ENCODE results near the gene MCRIP2.

The MCRIP2 gene

DNA sequence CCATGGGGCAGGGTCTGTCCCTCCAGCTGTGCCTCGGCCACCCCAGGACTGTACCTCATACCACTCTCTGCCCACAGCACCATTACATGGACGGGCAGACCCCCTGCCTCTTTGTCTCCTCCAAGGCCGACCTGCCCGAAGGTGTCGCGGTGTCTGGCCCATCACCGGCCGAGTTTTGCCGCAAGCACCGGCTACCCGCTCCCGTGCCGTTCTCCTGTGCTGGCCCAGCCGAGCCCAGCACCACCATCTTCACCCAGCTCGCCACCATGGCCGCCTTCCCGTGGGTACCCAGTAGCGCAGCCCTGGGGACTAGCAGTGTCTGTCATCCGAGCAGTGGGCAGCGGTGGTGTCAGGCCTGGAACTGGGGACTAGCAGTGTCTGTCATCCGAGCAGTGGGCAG is 31.2 kb downstream of the MCRIP2 start:
- no peak for DNase-seq

DNA sequence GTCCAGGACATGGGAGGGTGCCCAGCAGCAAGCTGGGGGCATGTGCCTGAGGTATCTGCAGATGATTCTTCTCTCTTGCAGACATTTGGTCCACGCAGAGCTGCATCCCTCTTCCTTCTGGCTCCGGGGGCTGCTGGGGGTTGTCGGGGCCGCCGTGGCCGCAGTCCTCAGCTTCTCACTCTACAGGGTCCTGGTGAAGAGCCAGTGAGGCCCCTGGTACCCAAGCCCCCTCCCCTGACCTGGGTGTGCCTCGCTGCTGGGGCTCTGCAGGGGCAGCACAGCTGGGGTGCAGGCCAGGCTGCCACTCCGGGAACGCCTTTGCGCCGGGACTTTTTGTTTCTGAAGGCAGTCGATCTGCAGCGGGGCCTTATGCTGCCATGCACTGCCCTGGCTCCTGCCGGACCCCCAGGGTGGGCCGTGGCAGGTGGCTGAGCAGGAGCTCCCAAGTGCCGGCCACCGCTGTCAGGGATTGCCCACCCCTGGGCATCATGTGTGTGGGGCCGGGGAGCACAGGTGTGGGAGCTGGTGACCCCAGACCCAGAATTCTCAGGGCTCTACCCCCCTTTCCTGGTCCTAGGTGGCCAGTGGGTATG is 31.9 kb downstream of the MCRIP2 start:
- DNase-seq: no peak

DNA sequence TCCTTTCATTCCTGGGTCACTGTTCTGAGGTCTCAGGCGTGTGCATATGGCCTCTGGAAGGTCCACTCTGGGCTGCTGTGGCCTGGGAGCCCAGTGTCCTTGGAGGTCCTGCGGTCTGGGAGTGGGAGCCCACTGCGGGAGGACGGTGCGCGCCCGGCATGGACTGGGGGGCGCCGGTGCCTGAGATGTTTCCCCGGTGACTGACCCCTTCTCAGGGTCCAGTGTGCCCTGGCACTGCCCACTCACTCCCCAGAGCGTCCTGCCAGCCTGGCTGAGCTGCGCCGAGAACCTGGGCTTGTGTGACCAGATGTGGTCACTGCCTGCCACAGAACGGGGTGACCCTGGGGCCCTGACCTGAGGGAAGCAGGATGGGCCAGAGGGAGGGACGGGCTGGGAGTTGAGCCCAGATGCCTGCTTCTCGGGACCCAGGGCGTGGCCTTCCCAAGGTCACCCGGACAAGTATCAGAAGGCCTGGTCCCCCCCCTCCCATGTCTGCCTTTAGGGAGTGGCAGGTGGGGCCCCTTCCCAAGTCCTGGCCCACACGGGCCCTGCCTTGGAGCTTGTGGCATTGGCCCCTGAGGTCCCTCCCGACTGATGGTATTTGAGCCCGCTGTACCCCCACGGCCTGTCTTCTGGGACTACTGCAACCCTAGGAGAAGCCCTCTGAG is 32.7 kb downstream of the MCRIP2 start:
- no peak for DNase-seq

DNA sequence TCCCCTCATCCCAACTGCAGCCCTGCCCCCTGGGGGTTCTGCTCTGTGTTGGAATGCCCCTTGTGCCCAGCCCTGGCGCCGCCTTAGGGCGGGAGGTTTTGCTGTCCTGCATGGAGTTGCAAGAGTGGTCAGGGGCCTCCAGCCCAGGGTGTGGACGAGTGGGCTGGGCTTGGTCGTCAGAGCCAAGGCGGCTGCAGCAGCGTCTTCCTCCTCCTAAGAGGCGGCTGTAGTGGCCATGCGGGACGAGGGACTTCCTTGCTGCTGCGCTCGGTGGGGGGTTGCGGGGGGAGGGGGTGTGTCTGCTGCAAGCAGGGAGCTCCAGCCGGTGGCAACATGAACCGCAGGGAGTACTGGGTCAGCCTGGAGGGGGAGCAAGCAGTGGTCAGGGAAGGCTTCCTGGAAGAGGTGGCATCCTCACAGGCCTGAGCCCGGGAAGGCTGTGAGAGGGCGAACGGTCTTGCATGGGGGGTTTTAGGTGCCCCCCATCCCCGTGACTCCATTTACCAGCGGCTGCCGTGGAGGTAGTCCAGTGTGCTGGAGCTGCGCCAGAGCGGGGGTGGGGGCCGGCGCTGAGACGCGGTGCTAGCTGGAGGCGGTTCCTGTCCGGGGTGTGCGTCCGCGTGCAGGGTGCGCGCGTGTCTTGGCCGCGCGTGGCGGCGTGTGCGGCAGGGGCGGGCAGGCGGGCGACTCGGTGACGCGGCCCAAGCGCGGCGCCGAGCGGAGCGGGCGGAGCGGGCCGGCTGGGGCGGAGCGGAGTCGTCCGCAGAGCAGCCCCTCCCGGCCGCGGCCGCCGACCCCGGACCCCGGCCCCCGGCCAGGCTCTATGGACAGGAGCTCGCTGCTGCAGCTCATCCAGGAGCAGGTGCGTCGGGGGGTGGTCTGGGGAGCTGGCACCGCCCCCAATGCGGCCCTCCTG is 33.6 kb downstream of the MCRIP2 start, which contains the start of gene RHBDL1:
Gene RHBDL1 (plus strand): TSS at position 704 of the 916 bp plus-strand sequence. CDS start 120 bp downstream, at position 824.
- DNase-seq: no peak

DNA sequence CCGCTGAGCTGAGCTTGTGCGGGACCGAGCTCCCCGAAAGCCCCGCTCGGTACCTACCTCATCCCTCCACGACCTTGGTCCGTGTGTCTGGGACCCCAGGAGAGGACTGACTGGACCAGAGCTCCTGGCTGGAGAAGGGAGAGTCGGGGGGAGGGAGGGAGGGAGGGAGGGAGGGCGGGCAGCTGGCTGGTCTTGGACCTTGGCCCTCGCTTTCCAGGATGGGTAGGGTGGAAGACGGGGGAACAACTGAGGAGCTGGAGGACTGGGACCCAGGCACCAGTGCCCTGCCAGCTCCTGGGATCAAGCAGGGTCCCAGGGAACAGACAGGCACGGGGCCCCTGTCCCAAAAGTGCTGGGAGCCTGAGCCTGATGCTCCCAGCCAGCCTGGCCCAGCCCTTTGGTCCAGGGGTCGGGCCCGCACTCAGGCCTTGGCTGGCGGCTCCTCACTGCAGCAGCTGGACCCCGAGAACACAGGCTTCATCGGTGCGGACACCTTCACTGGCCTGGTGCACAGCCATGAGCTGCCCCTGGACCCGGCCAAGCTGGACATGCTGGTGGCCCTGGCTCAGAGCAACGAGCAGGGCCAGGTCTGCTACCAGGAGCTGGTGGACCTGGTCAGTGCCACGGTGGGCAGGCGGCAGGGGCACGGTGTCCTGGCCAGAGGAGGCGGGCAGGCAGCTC is 34.4 kb downstream of the MCRIP2 start:
- DNase-seq: no peak

DNA sequence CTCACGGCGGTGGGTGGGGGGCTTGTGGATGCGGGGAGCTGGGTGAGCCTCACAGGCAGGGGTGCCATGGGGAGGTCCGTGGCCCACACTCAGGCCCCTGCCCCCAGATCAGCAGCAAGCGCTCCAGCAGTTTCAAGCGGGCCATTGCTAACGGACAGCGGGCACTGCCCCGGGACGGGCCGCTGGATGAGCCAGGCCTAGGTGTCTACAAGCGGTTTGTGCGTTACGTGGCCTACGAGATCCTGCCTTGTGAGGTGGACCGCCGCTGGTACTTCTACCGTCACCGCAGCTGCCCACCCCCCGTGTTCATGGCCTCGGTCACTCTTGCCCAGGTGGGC is 34.9 kb downstream of the MCRIP2 start:
- DNase-seq: no peak

DNA sequence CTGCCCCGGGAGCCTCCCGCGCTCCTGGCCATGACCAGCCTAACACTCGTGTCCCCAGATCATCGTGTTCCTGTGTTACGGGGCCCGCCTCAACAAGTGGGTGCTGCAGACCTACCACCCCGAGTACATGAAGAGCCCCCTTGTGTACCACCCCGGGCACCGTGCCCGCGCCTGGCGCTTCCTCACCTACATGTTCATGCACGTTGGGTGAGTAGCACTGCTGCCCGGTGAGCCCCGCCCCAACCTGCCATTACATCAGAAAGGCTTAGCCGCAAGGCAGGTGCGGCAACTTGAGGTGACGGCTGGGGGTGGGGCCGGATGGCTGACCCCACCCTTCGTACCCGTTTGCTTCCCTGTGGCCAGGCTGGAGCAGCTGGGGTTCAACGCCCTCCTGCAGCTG is 35.3 kb downstream of the MCRIP2 start:
- DNase-seq: no peak

DNA sequence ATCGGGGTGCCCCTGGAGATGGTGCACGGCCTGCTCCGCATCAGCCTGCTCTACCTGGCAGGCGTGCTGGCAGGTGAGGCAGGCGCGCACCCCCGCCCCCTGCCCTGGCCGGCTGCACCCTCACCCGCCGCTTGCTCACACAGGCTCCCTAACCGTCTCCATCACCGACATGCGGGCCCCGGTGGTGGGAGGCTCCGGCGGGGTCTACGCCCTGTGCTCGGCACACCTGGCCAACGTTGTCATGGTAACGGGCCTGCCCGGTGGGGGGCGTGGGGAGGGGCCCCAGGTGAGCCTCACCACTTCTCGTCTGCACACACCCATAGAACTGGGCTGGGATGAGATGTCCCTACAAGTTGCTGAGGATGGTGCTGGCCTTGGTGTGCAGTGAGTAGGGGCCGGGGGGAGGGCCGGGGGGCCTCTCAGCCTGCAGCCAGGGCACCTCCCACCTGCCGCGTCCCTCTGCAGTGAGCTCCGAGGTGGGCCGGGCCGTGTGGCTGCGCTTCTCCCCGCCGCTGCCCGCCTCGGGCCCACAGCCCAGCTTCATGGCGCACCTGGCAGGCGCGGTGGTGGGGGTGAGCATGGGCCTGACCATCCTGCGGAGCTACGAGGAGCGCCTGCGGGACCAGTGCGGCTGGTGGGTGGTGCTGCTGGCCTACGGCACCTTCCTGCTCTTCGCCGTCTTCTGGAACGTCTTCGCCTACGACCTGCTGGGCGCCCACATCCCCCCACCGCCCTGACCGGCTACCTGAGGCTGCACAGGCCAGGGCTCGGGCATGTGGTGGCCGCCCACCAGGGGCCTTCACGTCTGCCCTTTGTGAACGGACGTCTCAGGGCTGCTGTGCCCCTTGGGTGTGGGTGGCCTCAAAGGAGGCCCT is 35.9 kb downstream of the MCRIP2 start:
- DNase-seq: no peak

DNA sequence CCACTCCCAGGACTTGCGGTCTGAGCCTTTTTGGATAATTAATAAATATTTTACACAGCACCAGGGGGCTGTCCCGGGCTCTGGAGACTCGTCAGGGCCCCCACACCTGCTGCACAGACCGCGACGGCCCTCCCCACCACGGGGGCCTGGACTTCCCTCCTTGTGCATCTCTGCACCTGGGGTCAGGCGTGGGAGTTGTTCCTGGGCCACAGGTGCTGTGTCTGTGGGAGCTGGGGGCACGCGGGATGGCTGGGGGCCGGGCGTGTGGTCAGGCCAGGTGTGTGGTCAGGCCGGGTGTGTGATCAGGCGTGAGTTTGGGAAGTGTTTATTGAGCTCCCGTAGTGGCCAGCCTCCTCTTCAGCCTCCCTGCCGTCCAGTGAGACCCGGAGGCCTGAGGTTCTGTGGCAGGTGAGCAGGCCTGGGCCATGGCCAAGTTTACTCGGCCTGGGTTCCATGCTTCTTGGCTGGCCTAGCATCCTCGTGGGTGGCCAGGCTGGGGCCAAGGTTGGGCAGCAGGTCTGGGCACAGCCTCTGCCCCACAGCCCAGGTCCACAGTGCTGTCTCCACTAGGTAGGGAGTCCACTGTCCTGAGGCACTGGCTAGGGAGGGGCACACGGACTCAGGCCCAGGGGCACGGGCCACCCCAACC is 36.7 kb downstream of the MCRIP2 start:
- no peak for DNase-seq

DNA sequence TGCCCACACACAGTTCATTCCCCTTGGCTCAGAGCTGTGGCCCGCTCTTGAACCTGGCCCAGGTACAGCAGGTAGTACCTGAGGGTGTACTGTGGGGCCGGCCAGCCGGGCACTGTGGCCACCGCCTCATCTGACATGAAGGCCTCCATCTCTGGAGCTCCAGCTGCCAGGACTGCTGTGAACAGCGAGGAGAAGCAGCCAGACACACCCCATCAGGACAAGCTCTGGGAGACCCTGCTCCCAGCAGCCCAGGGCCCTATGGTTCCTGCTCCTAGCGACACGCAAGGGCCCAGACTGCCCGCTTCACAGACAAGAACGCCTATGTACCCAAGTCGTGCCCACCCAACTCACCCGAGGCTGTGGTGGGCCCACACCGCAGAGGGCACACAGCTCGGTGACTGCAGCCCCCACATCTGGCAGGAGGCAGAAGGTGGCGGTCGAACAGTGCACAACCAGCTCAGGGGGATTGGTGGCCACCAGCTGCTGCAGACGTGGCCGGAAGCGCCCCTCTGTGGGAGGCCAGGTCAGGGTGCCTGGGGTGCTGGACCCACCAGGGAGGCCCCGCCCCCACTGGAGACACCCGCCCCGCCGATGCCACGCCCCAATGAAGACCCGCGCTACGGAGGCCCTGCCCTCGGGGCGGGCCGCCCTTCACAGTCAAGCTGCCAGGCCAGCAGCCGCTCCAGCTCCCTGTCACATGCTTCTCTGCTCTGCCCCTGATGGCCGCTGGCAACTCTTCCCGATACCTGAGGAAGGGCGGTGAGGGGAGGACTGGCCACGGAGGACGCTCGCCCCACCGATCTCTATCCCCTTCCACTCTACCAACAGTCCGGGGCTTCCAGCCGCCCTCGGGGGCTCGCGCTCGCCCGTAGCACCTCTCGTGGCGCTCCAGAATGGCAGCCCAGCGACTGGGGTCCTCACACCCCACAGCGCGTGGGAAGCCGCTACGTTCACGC is 37.5 kb downstream of the MCRIP2 start:
- no peak for DNase-seq

DNA sequence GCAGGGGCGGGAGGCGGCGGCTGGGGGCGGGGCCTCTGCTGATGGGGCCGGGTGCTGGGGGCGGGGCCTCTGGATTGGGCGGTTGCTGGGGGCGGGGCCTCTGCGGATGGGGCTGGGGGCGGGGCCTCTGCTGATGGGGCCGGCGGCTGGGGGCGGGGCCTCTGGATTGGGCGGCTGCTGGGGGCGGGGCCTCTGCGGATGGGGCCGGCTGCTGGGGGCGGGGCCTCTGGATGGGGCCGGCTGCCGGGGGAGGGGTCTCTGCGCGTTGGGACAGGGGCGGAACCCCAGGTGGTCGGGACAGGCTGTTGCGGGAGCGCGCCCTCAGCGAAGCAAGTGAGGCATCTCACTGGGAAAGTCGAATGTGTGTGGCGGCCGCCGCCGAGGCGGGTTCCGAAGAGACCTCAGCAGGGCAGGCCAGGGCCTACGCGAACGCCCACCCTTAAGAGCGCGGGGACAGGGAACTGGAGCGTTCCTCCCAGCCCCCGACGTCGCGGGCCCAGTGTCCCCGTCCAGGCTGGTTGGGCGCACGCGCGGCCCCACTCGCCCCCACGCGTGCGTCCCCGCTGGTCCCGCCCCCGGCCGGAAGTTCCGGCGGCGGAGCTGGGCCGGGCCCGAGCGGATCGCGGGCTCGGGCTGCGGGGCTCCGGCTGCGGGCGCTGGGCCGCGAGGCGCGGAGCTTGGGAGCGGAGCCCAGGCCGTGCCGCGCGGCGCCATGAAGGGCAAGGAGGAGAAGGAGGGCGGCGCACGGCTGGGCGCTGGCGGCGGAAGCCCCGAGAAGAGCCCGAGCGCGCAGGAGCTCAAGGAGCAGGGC is 38.4 kb downstream of the MCRIP2 start, which contains the start of gene STUB1:
Gene STUB1 (plus strand): TSS at position 597 of the 811 bp plus-strand sequence. CDS start 116 bp downstream, at position 713.
- DNase-seq: no peak

DNA sequence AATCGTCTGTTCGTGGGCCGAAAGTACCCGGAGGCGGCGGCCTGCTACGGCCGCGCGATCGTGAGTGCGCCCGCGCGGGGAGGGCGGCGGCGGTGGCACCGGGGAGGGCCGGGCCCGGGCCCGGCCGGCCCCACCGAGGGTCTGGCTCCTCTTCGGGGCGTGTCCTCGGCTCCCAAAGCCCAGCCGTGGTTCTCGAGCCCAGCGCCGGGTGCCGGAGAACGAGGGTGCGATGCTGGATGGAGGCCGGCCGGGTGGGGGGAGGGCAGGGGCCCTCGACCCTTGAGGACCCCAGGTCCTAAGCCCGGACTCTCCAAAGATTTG is 39.0 kb downstream of the MCRIP2 start:
- no peak for DNase-seq

DNA sequence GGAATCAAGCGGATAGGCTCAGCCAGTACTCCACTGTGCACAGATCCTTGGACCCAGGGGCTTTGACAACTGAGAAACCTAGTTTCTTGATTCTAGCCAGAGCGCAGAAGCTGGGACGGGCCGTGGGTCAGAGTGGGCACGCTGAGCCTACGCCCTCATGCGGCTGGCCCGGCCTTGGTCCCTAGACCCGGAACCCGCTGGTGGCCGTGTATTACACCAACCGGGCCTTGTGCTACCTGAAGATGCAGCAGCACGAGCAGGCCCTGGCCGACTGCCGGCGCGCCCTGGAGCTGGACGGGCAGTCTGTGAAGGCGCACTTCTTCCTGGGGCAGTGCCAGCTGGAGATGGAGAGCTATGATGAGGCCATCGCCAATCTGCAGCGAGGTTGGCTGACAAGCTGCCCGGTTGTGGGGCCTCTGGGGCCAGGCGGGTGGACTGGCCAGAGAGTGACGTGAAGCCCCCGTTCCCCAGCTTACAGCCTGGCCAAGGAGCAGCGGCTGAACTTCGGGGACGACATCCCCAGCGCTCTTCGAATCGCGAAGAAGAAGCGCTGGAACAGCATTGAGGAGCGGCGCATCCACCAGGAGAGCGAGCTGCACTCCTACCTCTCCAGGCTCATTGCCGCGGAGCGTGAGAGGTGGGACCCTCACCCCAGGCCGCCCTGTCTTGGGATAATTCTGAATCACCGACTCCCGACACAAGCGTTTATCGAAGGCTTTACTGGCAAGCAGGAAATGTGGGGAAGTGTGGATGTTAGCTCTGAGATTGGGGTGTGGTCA is 39.5 kb downstream of the MCRIP2 start:
- DNase-seq: no peak

DNA sequence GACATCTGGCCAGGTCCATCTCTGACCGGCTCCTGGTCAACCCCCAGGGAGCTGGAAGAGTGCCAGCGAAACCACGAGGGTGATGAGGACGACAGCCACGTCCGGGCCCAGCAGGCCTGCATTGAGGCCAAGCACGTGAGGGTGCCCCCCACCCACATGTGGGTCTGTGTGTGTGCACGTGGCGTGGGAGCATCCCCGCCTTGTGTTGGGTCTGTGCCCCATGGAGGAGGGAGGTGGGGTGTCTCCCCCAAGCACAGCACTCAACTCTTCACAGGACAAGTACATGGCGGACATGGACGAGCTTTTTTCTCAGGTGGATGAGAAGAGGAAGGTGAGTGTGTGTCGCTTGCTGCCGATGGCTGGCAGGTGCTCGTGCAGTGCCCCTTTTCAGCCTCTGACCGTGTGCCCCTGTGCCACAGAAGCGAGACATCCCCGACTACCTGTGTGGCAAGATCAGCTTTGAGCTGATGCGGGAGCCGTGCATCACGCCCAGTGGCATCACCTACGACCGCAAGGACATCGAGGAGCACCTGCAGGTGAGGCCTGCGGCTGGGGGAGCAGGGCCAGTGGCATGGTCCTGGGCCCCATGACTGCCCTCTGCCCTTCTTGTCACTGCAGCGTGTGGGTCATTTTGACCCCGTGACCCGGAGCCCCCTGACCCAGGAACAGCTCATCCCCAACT is 40.3 kb downstream of the MCRIP2 start:
- DNase-seq: no peak

DNA sequence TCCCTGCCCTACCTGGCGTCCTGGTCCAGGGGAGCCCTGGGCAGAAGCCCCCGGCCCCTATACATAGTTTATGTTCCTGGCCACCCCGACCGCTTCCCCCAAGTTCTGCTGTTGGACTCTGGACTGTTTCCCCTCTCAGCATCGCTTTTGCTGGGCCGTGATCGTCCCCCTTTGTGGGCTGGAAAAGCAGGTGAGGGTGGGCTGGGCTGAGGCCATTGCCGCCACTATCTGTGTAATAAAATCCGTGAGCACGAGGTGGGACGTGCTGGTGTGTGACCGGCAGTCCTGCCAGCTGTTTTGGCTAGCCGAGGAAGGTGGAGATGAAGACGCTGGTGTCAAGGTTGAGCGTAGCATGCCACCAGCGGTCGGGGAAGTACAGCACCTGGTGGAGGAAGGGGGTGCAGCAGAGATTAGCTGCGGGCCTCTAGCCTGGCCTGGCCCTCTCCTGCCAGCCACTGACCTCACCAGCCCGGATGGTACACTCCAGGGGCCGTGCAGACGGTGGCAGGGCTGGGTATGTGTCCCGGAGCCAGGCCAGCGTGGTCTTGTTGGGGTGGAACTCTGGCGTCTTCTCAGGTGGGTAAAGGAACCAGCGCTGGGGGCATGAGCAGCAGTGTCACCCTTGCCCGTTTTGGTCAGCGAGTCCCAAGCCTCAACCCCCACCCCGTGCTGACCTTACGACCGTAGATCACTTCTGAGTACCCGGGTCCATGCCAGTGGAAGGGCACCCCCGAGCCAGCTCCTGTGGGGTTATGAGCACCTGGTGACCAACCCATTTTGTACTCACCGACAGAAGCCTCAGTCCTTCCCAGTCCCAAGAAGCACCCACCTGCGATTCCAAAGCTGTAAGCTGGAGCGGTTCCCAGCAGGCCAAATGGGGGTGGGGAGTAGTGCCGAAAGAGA is 41.1 kb downstream of the MCRIP2 start:
- DNase-seq: no peak

DNA sequence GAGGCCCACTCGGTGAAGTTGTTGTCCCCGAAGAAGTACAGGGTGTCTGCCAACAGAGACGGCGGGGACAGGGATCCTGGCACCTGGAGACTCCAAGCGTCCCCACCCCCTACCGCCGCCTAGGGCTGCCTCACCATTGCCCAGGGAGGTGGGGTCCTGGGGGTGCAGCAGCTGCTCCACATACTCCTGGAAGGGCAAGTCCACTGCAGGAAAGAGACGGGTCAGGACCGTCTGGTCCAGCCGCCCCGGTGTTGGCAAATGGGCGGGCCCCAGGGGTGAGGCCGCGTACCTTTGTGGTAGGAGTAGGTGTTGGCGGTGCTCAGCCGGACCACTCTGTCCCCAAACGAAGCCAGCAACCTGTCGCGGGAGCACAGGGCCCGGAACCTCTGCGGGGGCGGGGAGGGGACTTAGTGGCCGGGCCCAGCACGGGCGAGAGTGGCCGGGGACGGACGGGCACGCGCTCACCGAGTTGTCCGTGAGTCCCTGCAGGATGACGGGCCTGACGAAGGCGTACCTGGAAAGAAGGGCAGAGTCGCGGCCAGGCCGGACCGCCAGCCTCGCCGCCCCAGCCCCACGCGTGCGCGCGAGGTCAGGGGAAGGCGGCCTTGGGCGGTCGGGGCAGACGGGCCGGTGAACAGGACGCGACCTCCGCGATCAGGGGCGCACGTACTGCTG is 41.9 kb downstream of the MCRIP2 start:
- no peak for DNase-seq
